ENCODE results near the gene DENND5A.

DNA sequence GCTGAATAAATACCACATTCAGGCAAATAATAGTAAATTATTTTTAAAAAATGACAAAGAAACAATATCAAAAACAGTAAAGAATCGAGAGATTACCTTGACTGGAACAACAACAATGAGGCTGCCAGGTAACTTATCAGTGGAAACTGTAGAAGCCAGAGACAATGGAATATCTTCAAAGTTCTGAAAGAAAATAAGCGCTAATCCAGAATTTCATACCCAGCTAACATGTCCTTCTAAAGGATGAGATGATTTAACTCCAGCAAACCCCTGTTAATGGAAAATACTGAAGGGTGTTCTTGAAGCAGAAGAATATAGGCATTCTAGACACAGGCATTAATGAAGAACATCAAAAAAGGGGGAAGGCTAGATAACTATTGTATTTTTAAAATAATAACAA is 153.1 kb downstream of the DENND5A start:
- no peak for TF ChIP-seq CTCF (IDR thresholded peaks at IDR 0.05)
- TF ChIP-seq, protein P1, sequence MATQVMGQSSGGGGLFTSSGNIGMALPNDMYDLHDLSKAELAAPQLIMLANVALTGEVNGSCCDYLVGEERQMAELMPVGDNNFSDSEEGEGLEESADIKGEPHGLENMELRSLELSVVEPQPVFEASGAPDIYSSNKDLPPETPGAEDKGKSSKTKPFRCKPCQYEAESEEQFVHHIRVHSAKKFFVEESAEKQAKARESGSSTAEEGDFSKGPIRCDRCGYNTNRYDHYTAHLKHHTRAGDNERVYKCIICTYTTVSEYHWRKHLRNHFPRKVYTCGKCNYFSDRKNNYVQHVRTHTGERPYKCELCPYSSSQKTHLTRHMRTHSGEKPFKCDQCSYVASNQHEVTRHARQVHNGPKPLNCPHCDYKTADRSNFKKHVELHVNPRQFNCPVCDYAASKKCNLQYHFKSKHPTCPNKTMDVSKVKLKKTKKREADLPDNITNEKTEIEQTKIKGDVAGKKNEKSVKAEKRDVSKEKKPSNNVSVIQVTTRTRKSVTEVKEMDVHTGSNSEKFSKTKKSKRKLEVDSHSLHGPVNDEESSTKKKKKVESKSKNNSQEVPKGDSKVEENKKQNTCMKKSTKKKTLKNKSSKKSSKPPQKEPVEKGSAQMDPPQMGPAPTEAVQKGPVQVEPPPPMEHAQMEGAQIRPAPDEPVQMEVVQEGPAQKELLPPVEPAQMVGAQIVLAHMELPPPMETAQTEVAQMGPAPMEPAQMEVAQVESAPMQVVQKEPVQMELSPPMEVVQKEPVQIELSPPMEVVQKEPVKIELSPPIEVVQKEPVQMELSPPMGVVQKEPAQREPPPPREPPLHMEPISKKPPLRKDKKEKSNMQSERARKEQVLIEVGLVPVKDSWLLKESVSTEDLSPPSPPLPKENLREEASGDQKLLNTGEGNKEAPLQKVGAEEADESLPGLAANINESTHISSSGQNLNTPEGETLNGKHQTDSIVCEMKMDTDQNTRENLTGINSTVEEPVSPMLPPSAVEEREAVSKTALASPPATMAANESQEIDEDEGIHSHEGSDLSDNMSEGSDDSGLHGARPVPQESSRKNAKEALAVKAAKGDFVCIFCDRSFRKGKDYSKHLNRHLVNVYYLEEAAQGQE (IDR thresholded peaks at IDR 0.05; ENCODE audit: insufficient read depth in 1 of 2, low read depth in 2 of 2, low read length in 1 of 2), result no peak
- no peak for TF ChIP-seq SIN3A (IDR thresholded peaks at IDR 0.05; ENCODE audit: borderline replicate concordance, insufficient read depth, low read depth, low read length)
- no peak for TF ChIP-seq TCF7L2 (IDR thresholded peaks at IDR 0.05; ENCODE audit: low read depth, low read length)
- no peak for TF ChIP-seq POLR2AphosphoS5 (IDR thresholded peaks at IDR 0.05; ENCODE audit: low read depth, low read length)

All from Panc1 (cell line).